ENCODE data around the gene RABL2B. TPM values are rescaled to one million over a fixed set of nuclear protein-coding genes. Genes with fewer than 3 reads are reported as not detected.
A peak's percentile ranks its signal among the peaks of the same experiment; 100 is the strongest.

Gene RABL2B
- total RNA-seq, 1 donor from 2014 or later, result 13.9 TPM

- H3K4me3 ChIP-seq, result no peak overlapping the region
These were observed 52.3 kb downstream of the RABL2B start for GRCh38 chr22:50730941-50731661.

GRCh38 chr22:50730013-50730891, 53.2 kb downstream of the RABL2B start:
- Mint-ChIP-seq H3K9me3 (no peaks in the 10 kb centered on the region), H3K36me3 (peaks cover 5% of the 10 kb centered on the region), H3K27ac (no peak overlapping the region), H3K27me3 (ENCODE audit: insufficient read depth, low read depth) (peaks cover 15% of the 10 kb centered on the region), H3K4me3 (no peak overlapping the region), H3K4me1 (peaks cover 13% of the 10 kb centered on the region)
- DNase-seq (ENCODE audit: low spot score), result no peak
- peaks cover 4% of the 10 kb centered on the region for H3F3A ChIP-seq (ENCODE audit: low read depth)
- no peak overlapping the region for H3K4me2 ChIP-seq
- no peak for TF ChIP-seq CTCF (IDR thresholded peaks at IDR 0.05)
- TF ChIP-seq EZH2phosphoT487 (IDR thresholded peaks at IDR 0.05), result no peak
- no peak for TF ChIP-seq EZH2 (IDR thresholded peaks at IDR 0.05)
- H3K9ac ChIP-seq, result no peak overlapping the region
- no peak overlapping the region for H3K4me3 ChIP-seq
- H3K4me1 ChIP-seq, result peaks cover 6% of the 10 kb centered on the region
- H3K9me3 ChIP-seq (ENCODE audit: low read depth), result no peaks in the 10 kb centered on the region
- no peaks in the 10 kb centered on the region for H3K79me2 ChIP-seq (ENCODE audit: low read depth)
- H3K36me3 ChIP-seq, result no peaks in the 10 kb centered on the region
- H3K27ac ChIP-seq, result no peak overlapping the region
- peaks cover 5% of the 10 kb centered on the region for H4K20me1 ChIP-seq (ENCODE audit: low read depth)
- H3K27me3 ChIP-seq, result peaks cover 62% of the 10 kb centered on the region
- no peak overlapping the region for H2AFZ ChIP-seq (replicated peaks)

More at GRCh38 chr22:50730941-50731661, 52.3 kb downstream of the RABL2B start:
- peaks cover 17% of the 10 kb centered on the region for H3K27me3 Mint-ChIP-seq (ENCODE audit: insufficient read depth, low read depth)
- Histone ChIP-seq H3K27ac (no peak overlapping the region), H4K20me1 (ENCODE audit: low read depth) (no peaks in the 10 kb centered on the region), H3K4me2 (no peak overlapping the region), H3K4me1 (peaks cover 6% of the 10 kb centered on the region), H2AFZ (replicated peaks) (no peak overlapping the region), H3K9me3 (ENCODE audit: low read depth) (no peaks in the 10 kb centered on the region), H3K79me2 (ENCODE audit: low read depth) (no peaks in the 10 kb centered on the region), H3K27me3 (peaks cover 71% of the 10 kb centered on the region), H3K9ac (no peak overlapping the region), H3K36me3 (no peaks in the 10 kb centered on the region), H3F3A (ENCODE audit: low read depth) (peaks cover 4% of the 10 kb centered on the region)
- no peak overlapping the region for H3K27ac Mint-ChIP-seq
- TF ChIP-seq CTCF (IDR thresholded peaks at IDR 0.05) (no peak), EZH2 (IDR thresholded peaks at IDR 0.05) (no peak), EZH2phosphoT487 (IDR thresholded peaks at IDR 0.05) (no peak)
- H3K36me3 Mint-ChIP-seq, result peaks cover 5% of the 10 kb centered on the region
- no peak for DNase-seq (ENCODE audit: low spot score)
- peaks cover 13% of the 10 kb centered on the region for H3K4me1 Mint-ChIP-seq
- no peaks in the 10 kb centered on the region for H3K9me3 Mint-ChIP-seq
- H3K4me3 Mint-ChIP-seq, result no peak overlapping the region

GRCh38 chr22:50729391-50730012, 53.9 kb downstream of the RABL2B start:
- peaks cover 13% of the 10 kb centered on the region for H3K27me3 Mint-ChIP-seq (ENCODE audit: insufficient read depth, low read depth)
- Histone ChIP-seq H3K4me1 (peaks cover 6% of the 10 kb centered on the region), H3K4me3 (no peak overlapping the region), H3K27me3 (peaks cover 55% of the 10 kb centered on the region), H3K9ac (no peak overlapping the region), H2AFZ (replicated peaks) (no peak overlapping the region), H3K79me2 (ENCODE audit: low read depth) (no peaks in the 10 kb centered on the region), H3K9me3 (ENCODE audit: low read depth) (no peaks in the 10 kb centered on the region), H3F3A (ENCODE audit: low read depth) (peaks cover 4% of the 10 kb centered on the region), H3K27ac (no peak overlapping the region), H4K20me1 (ENCODE audit: low read depth) (peaks cover 8% of the 10 kb centered on the region), H3K4me2 (no peak overlapping the region), H3K36me3 (no peaks in the 10 kb centered on the region)
- TF ChIP-seq EZH2 (IDR thresholded peaks at IDR 0.05) (no peak), EZH2phosphoT487 (IDR thresholded peaks at IDR 0.05) (no peak), CTCF (IDR thresholded peaks at IDR 0.05) (no peak)
- H3K4me1 Mint-ChIP-seq, result peaks cover 13% of the 10 kb centered on the region
- H3K27ac Mint-ChIP-seq, result peak overlapping the region; percentile 42
- H3K9me3 Mint-ChIP-seq, result no peaks in the 10 kb centered on the region
- H3K36me3 Mint-ChIP-seq, result peaks cover 5% of the 10 kb centered on the region
- DNase-seq (ENCODE audit: low spot score), result no peak
- no peak overlapping the region for H3K4me3 Mint-ChIP-seq

Measured in neural progenitor cell (in vitro differentiated cells).